Measurements from ENCODE around the gene ZNF567.

ZNF567 gene

DNA sequence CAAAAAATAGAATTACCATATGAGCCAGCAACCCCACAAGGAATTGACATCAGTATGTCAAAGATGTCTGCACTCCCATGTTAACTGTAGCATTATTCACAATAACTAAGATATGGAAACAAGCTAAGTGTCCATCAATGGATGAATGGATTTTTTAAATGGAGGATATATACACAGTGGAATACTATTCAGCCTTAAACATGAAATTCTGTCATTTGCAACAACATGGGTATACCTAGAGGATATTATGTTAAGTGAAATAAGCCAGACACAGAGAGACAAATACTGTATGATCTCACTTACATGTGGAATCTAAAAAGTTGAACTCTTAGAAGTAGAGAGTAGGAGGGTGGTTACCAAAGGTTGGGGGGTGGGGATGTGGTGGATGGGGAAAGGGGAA lies 8.0 kb upstream of the ZNF567 start:
- H3K23ac ChIP-seq (ENCODE audit: low read depth, low read length, poor library complexity), result no peak overlapping the region
- H3K4me2 ChIP-seq (ENCODE audit: insufficient read depth, low read length, poor library complexity, severe bottlenecking), result no peak overlapping the region
- no peak overlapping the region for H2BK15ac ChIP-seq (ENCODE audit: low read length)
- no peak overlapping the region for H2AK5ac ChIP-seq (ENCODE audit: low read depth, low read length)
- H3K9me3 ChIP-seq (replicated peaks in 1 of 2; ENCODE audit: control insufficient read depth in 2 of 2, insufficient read depth in 1 of 2, low read depth in 1 of 2, low read length in 2 of 2), result peaks cover 0 to 49% of the 10 kb centered on the region in 2 donors
- H3K4me1 ChIP-seq (ENCODE audit: control insufficient read depth in 2 of 2, insufficient read depth in 1 of 2, low read depth in 1 of 2, low read length in 2 of 2), result no peaks in the 10 kb centered on the region
- H3K14ac ChIP-seq (ENCODE audit: low read length), result no peak overlapping the region
- no peaks in the 10 kb centered on the region for H3K27me3 ChIP-seq (ENCODE audit: control insufficient read depth in 3 of 3, insufficient read depth in 3 of 3, low read depth in 1 of 3, low read length in 3 of 3)
- peaks cover 2% of the 10 kb centered on the region for H3K79me1 ChIP-seq (ENCODE audit: low read depth, low read length)
- H2BK12ac ChIP-seq (ENCODE audit: low read length), result no peak overlapping the region
- H3K4me3 ChIP-seq (ENCODE audit: low read length in 2 of 2), result no peak overlapping the region
- DNase-seq (ENCODE audit: low spot score), result no peak
- H3K36me3 ChIP-seq (replicated peaks in 1 of 2; ENCODE audit: control insufficient read depth in 2 of 2, insufficient read depth in 2 of 2, low read length in 2 of 2), result peaks cover 8 to 58% of the 10 kb centered on the region in 2 donors
- H4K91ac ChIP-seq (ENCODE audit: low read depth, low read length, poor library complexity), result no peak overlapping the region
- no peak overlapping the region for H3K27ac ChIP-seq (replicated peaks; ENCODE audit: low read length)
- no peak overlapping the region for H2BK120ac ChIP-seq (ENCODE audit: low read depth, low read length)
- H3K4ac ChIP-seq (ENCODE audit: low read length), result no peak overlapping the region
- H2AFZ ChIP-seq (ENCODE audit: low read length), result no peak overlapping the region
- no peak overlapping the region for H4K8ac ChIP-seq (ENCODE audit: low read depth, low read length)
- no peak overlapping the region for H2BK5ac ChIP-seq (ENCODE audit: low read length)
- no peak overlapping the region for H3K9ac ChIP-seq (ENCODE audit: low read depth, low read length, poor library complexity)
- H3K18ac ChIP-seq (ENCODE audit: low read length), result no peak overlapping the region

DNA sequence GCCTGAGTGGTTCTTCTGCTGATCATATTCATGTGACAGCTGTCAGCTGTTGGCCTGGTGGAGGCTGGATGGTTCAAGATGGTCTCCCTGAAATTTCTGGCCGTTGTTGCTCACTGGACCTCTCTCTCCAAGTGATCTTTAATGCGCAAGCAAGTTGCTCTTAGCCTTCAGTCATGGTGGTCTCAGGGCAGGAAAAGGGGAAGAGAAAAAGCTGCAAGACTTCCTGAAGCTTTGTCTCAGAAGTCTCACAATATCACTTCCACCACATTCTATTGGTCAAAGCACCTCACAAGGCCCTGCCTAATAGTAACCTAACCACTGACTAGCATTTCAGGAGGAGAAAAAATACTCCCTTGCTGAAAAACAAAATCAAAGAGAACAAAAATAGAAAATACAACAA lies 1.6 kb upstream of the ZNF567 start:
- Histone ChIP-seq H3K36me3 (replicated peaks in 1 of 2; ENCODE audit: control insufficient read depth in 2 of 2, insufficient read depth in 2 of 2, low read length in 2 of 2) (peaks cover 9 to 43% of the 10 kb centered on the region in 2 donors), H3K9me3 (replicated peaks in 1 of 2; ENCODE audit: control insufficient read depth in 2 of 2, insufficient read depth in 1 of 2, low read depth in 1 of 2, low read length in 2 of 2) (peaks cover 7 to 45% of the 10 kb centered on the region in 2 donors), H3K9ac (ENCODE audit: low read depth, low read length, poor library complexity) (no peak overlapping the region), H3K4me1 (ENCODE audit: control insufficient read depth in 2 of 2, insufficient read depth in 1 of 2, low read depth in 1 of 2, low read length in 2 of 2) (peaks cover 5 to 6% of the 10 kb centered on the region in 2 donors), H4K8ac (ENCODE audit: low read depth, low read length) (no peak overlapping the region), H2BK15ac (ENCODE audit: low read length) (no peak overlapping the region), H3K27me3 (ENCODE audit: control insufficient read depth in 3 of 3, insufficient read depth in 3 of 3, low read depth in 1 of 3, low read length in 3 of 3) (no peaks in the 10 kb centered on the region), H2BK5ac (ENCODE audit: low read length) (no peak overlapping the region), H3K27ac (replicated peaks; ENCODE audit: low read length) (no peak overlapping the region), H2AFZ (ENCODE audit: low read length) (no peak overlapping the region), H4K91ac (ENCODE audit: low read depth, low read length, poor library complexity) (no peak overlapping the region), H3K14ac (ENCODE audit: low read length) (no peak overlapping the region), H2AK5ac (ENCODE audit: low read depth, low read length) (no peak overlapping the region), H3K4ac (ENCODE audit: low read length) (no peak overlapping the region), H3K18ac (ENCODE audit: low read length) (no peak overlapping the region), H2BK120ac (ENCODE audit: low read depth, low read length) (no peak overlapping the region), H3K4me3 (ENCODE audit: low read length in 2 of 2) (no peak overlapping the region), H2BK12ac (ENCODE audit: low read length) (no peak overlapping the region), H3K79me1 (ENCODE audit: low read depth, low read length) (peaks cover 3% of the 10 kb centered on the region), H3K4me2 (ENCODE audit: insufficient read depth, low read length, poor library complexity, severe bottlenecking) (no peak overlapping the region), H3K23ac (ENCODE audit: low read depth, low read length, poor library complexity) (no peak overlapping the region)
- DNase-seq (ENCODE audit: low spot score), result no peak
- WGBS, 2 donors (ENCODE audit: extremely low coverage in 2 of 2, insufficient read length in 2 of 2, insufficient replicate concordance in 1 of 2), result no CpG with 5 or more reads among the region's 2 CpGs

- Histone ChIP-seq H3K36me3 (replicated peaks in 1 of 2; ENCODE audit: control insufficient read depth in 2 of 2, insufficient read depth in 2 of 2, low read length in 2 of 2) (peaks cover 14 to 43% of the 10 kb centered on the region in 2 donors), H2BK15ac (ENCODE audit: low read length) (no peak overlapping the region), H2BK5ac (ENCODE audit: low read length) (no peak overlapping the region), H4K8ac (ENCODE audit: low read depth, low read length) (no peak overlapping the region), H2BK12ac (ENCODE audit: low read length) (peak overlapping the region; percentile 28), H3K4me1 (ENCODE audit: control insufficient read depth in 2 of 2, insufficient read depth in 1 of 2, low read depth in 1 of 2, low read length in 2 of 2) (peaks cover 5 to 6% of the 10 kb centered on the region in 2 donors), H3K23ac (ENCODE audit: low read depth, low read length, poor library complexity) (peak overlapping the region; percentile 93), H3K9me3 (replicated peaks in 1 of 2; ENCODE audit: control insufficient read depth in 2 of 2, insufficient read depth in 1 of 2, low read depth in 1 of 2, low read length in 2 of 2) (peaks cover 9 to 45% of the 10 kb centered on the region in 2 donors), H3K9ac (ENCODE audit: low read depth, low read length, poor library complexity) (peak overlapping the region; percentile 97), H3K14ac (ENCODE audit: low read length) (no peak overlapping the region), H3K4me3 (ENCODE audit: low read length in 2 of 2) (peak overlapping the region; percentile 63 to 97), H3K27ac (replicated peaks; ENCODE audit: low read length) (no peak overlapping the region), H4K91ac (ENCODE audit: low read depth, low read length, poor library complexity) (no peak overlapping the region), H3K27me3 (ENCODE audit: control insufficient read depth in 3 of 3, insufficient read depth in 3 of 3, low read depth in 1 of 3, low read length in 3 of 3) (no peaks in the 10 kb centered on the region), H2BK120ac (ENCODE audit: low read depth, low read length) (no peak overlapping the region), H2AK5ac (ENCODE audit: low read depth, low read length) (no peak overlapping the region), H2AFZ (ENCODE audit: low read length) (peak overlapping the region; percentile 88), H3K4ac (ENCODE audit: low read length) (no peak overlapping the region), H3K79me1 (ENCODE audit: low read depth, low read length) (peaks cover 3% of the 10 kb centered on the region), H3K4me2 (ENCODE audit: insufficient read depth, low read length, poor library complexity, severe bottlenecking) (peak overlapping the region; percentile 71), H3K18ac (ENCODE audit: low read length) (peak overlapping the region; percentile 85)
- WGBS, 2 donors (ENCODE audit: extremely low coverage in 2 of 2, insufficient read length in 2 of 2, insufficient replicate concordance in 1 of 2), result no CpG with 5 or more reads among the region's 20 CpGs
- DNase-seq (ENCODE audit: low spot score), result no peak
Measured at GRCh38 chr19:36686365-36687213, 823 bp upstream of the ZNF567 start.

DNA sequence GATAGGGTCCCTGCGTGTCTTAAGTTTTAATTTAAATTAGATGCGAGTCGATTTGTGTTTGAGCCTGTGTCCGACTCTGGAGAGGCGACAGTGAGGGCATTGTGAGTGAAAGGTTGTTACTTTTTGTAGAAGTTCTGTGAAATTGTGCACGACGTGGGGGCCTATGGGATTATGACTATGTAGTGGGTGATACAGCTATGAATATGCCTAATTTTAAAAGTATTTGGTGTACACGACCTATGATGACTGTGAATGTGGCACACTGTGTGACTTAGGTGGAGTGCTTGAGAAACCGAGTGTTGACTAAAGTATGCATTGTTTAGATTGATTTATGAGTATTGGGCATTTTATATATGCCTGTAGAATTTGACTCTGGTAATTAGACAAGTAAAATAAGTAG lies 646 bp downstream of the ZNF567 start:
- WGBS, 2 donors (ENCODE audit: extremely low coverage in 2 of 2, insufficient read length in 2 of 2, insufficient replicate concordance in 1 of 2), result no CpG with 5 or more reads among the region's 9 CpGs
- no peak overlapping the region for H2AK5ac ChIP-seq (ENCODE audit: low read depth, low read length)

More for the DNA sequence above, 646 bp downstream of the ZNF567 start:
- H3K27ac ChIP-seq (replicated peaks; ENCODE audit: low read length), result no peak overlapping the region
- H3K4me2 ChIP-seq (ENCODE audit: insufficient read depth, low read length, poor library complexity, severe bottlenecking), result peak overlapping the region; percentile 51
- H4K8ac ChIP-seq (ENCODE audit: low read depth, low read length), result no peak overlapping the region
- peaks cover 3% of the 10 kb centered on the region for H3K79me1 ChIP-seq (ENCODE audit: low read depth, low read length)
- H3K4me3 ChIP-seq (ENCODE audit: low read length in 2 of 2), result peak overlapping the region; percentile 63 to 96
- no peak for DNase-seq (ENCODE audit: low spot score)
- H2BK15ac ChIP-seq (ENCODE audit: low read length), result no peak overlapping the region
- peaks cover 20 to 55% of the 10 kb centered on the region in 2 donors for H3K9me3 ChIP-seq (replicated peaks in 1 of 2; ENCODE audit: control insufficient read depth in 2 of 2, insufficient read depth in 1 of 2, low read depth in 1 of 2, low read length in 2 of 2)
- H2BK12ac ChIP-seq (ENCODE audit: low read length), result no peak overlapping the region
- peaks cover 5 to 6% of the 10 kb centered on the region in 2 donors for H3K4me1 ChIP-seq (ENCODE audit: control insufficient read depth in 2 of 2, insufficient read depth in 1 of 2, low read depth in 1 of 2, low read length in 2 of 2)
- H2BK120ac ChIP-seq (ENCODE audit: low read depth, low read length), result no peak overlapping the region
- H3K36me3 ChIP-seq (replicated peaks in 1 of 2; ENCODE audit: control insufficient read depth in 2 of 2, insufficient read depth in 2 of 2, low read length in 2 of 2), result peaks cover 27 to 50% of the 10 kb centered on the region in 2 donors
- no peak overlapping the region for H3K18ac ChIP-seq (ENCODE audit: low read length)
- H3K9ac ChIP-seq (ENCODE audit: low read depth, low read length, poor library complexity), result peak overlapping the region; percentile 89
- peak overlapping the region; percentile 88 for H2AFZ ChIP-seq (ENCODE audit: low read length)
- no peak overlapping the region for H3K23ac ChIP-seq (ENCODE audit: low read depth, low read length, poor library complexity)
- peak overlapping the region; percentile 39 for H3K14ac ChIP-seq (ENCODE audit: low read length)
- H3K27me3 ChIP-seq (ENCODE audit: control insufficient read depth in 3 of 3, insufficient read depth in 3 of 3, low read depth in 1 of 3, low read length in 3 of 3), result no peaks in the 10 kb centered on the region
- no peak overlapping the region for H2BK5ac ChIP-seq (ENCODE audit: low read length)
- H4K91ac ChIP-seq (ENCODE audit: low read depth, low read length, poor library complexity), result no peak overlapping the region
- no peak overlapping the region for H3K4ac ChIP-seq (ENCODE audit: low read length)

Data from neuronal stem cell (in vitro differentiated cells).